HCT116 (cell line): ENCODE data around the gene TMEM232.

Experiments used
- CBX3 ChIP-seq: IDR thresholded peaks from 2 replicates; pipeline ENCODE4 v1.6.1; 2012; ENCODE audit warnings: low read depth
- EZH2 ChIP-seq: fragments of 200-600 bp; sonication (generic); IDR thresholded peaks from 2 replicates; pipeline ENCODE4 v1.6.1; 2017; ENCODE audit warnings: antibody characterized with exemption, mixed run types
- POLR2A ChIP-seq: IDR thresholded peaks from 2 replicates; pipeline ENCODE4 v1.7.0; 2011; ENCODE audit warnings: borderline replicate concordance; ENCODE audit not compliant: insufficient read depth, insufficient read length; ENCODE audit errors: extremely low read depth
- POLR2AphosphoS5 ChIP-seq: IDR thresholded peaks from 2 replicates; pipeline ENCODE4 v1.6.1; 2011; ENCODE audit warnings: mild to moderate bottlenecking, low read depth, low read length, moderate library complexity
- SIN3A ChIP-seq: IDR thresholded peaks from 2 replicates; pipeline ENCODE4 v1.6.1; 2012; ENCODE audit warnings: low read depth
- SP1 ChIP-seq: IDR thresholded peaks from 2 replicates; pipeline ENCODE4 v1.6.1; 2012; ENCODE audit warnings: low read depth
- ZNF274 ChIP-seq: fragments of 200-500 bp; sonication (Bioruptor generic); IDR thresholded peaks from 2 replicates; pipeline ENCODE4 v1.6.1; 2014; ENCODE audit warnings: mild to moderate bottlenecking, low read depth, low read length, inconsistent platforms
- TF ChIP-seq, protein P1 (sequence below), 3 experiments: fragments of 200-600 bp in 1 of 3; sonication (generic) in 1 of 3; IDR thresholded peaks in 2 of 3; conservative IDR thresholded peaks in 1 of 3; 2 replicates each; pipeline ENCODE4 v1.5.1; 2012 to 2017; ENCODE audit warnings: low read depth in 2 of 3, low read length in 2 of 3, antibody characterized with exemption in 1 of 3, borderline replicate concordance in 1 of 3, control low read depth in 1 of 3, mild to moderate bottlenecking in 1 of 3, mixed read lengths in 1 of 3, mixed run types in 1 of 3, moderate library complexity in 1 of 3; ENCODE audit not compliant: insufficient read depth in 1 of 3
- TF ChIP-seq, protein P2 (sequence below): IDR thresholded peaks from 2 replicates; pipeline ENCODE4 v1.6.1; 2012
- TF ChIP-seq, protein P3 (sequence below): IDR thresholded peaks from 2 replicates; pipeline ENCODE4 v1.6.1; 2012
- TF ChIP-seq, protein P4 (sequence below): IDR thresholded peaks from 2 replicates; pipeline ENCODE4 v1.6.1; 2012; ENCODE audit warnings: low read depth

DNA sequence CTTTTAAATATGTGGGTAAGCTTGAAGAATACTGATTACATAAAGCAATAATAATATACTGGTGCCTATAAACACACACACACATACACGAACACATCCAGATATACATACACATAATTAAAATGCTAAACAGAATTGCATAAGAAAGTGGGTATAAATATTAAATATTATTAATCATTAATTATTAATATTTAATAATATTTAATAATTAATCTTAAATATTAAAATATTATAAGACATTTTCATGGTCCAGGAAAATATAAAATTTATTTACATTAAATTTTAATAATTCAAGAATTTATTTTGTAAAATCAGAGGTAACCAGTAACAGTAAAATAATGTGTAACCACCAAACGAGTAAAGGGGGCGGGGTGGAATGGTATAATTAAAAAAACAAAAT, 178.3 kb downstream of the TMEM232 start:
- no peak for TF ChIP-seq POLR2A
- TF ChIP-seq, protein P1, sequence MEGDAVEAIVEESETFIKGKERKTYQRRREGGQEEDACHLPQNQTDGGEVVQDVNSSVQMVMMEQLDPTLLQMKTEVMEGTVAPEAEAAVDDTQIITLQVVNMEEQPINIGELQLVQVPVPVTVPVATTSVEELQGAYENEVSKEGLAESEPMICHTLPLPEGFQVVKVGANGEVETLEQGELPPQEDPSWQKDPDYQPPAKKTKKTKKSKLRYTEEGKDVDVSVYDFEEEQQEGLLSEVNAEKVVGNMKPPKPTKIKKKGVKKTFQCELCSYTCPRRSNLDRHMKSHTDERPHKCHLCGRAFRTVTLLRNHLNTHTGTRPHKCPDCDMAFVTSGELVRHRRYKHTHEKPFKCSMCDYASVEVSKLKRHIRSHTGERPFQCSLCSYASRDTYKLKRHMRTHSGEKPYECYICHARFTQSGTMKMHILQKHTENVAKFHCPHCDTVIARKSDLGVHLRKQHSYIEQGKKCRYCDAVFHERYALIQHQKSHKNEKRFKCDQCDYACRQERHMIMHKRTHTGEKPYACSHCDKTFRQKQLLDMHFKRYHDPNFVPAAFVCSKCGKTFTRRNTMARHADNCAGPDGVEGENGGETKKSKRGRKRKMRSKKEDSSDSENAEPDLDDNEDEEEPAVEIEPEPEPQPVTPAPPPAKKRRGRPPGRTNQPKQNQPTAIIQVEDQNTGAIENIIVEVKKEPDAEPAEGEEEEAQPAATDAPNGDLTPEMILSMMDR (IDR thresholded peaks at IDR 0.05 in 2 of 3, conservative IDR thresholded peaks at IDR 0.05 in 1 of 3; ENCODE audit: borderline replicate concordance in 1 of 3, insufficient read depth in 1 of 3, low read depth in 2 of 3, low read length in 2 of 3), result no peak
- no peak for TF ChIP-seq EZH2
- TF ChIP-seq, protein P2, sequence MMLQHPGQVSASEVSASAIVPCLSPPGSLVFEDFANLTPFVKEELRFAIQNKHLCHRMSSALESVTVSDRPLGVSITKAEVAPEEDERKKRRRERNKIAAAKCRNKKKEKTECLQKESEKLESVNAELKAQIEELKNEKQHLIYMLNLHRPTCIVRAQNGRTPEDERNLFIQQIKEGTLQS, result no peak
- TF ChIP-seq, protein P3, sequence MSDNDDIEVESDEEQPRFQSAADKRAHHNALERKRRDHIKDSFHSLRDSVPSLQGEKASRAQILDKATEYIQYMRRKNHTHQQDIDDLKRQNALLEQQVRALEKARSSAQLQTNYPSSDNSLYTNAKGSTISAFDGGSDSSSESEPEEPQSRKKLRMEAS, result no peak
- TF ChIP-seq POLR2AphosphoS5, result no peak
- TF ChIP-seq SP1, result no peak
- no peak for TF ChIP-seq SIN3A
- TF ChIP-seq, protein P4, sequence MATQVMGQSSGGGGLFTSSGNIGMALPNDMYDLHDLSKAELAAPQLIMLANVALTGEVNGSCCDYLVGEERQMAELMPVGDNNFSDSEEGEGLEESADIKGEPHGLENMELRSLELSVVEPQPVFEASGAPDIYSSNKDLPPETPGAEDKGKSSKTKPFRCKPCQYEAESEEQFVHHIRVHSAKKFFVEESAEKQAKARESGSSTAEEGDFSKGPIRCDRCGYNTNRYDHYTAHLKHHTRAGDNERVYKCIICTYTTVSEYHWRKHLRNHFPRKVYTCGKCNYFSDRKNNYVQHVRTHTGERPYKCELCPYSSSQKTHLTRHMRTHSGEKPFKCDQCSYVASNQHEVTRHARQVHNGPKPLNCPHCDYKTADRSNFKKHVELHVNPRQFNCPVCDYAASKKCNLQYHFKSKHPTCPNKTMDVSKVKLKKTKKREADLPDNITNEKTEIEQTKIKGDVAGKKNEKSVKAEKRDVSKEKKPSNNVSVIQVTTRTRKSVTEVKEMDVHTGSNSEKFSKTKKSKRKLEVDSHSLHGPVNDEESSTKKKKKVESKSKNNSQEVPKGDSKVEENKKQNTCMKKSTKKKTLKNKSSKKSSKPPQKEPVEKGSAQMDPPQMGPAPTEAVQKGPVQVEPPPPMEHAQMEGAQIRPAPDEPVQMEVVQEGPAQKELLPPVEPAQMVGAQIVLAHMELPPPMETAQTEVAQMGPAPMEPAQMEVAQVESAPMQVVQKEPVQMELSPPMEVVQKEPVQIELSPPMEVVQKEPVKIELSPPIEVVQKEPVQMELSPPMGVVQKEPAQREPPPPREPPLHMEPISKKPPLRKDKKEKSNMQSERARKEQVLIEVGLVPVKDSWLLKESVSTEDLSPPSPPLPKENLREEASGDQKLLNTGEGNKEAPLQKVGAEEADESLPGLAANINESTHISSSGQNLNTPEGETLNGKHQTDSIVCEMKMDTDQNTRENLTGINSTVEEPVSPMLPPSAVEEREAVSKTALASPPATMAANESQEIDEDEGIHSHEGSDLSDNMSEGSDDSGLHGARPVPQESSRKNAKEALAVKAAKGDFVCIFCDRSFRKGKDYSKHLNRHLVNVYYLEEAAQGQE, result no peak
- no peak for TF ChIP-seq ZNF274
- TF ChIP-seq CBX3, result no peak
